ENCODE measurements around the gene ESYT2. TPM values are rescaled to one million over a fixed set of nuclear protein-coding genes. Genes with fewer than 3 reads are reported as not detected.
"Not testable (repeated sequence)": the region's sequence is repeated elsewhere in the genome, so short reads cannot be mapped to it uniquely, and the experiment has no call there.

Gene ESYT2
- total and polyA plus RNA-seq, 2 experiments from 2014 or later, result 33.4 to 59.6 TPM

- Histone ChIP-seq H3K4me2 (peak overlapping the region; percentile 76), H3K9me3 (ENCODE audit: low read depth) (no peaks in the 10 kb centered on the region), H2AFZ (peak overlapping the region; percentile 67), H3K27me3 (no peaks in the 10 kb centered on the region), H3K27ac (peak overlapping the region; percentile 92), H3K9me2 (replicated peaks; ENCODE audit: insufficient read depth) (no peaks in the 10 kb centered on the region), H3K4me3 (peak overlapping the region; percentile 20), H3K36me3 (replicated peaks; ENCODE audit: insufficient read depth, low read depth) (no peaks in the 10 kb centered on the region), H3K79me2 (peaks cover 65% of the 10 kb centered on the region), H3K4me1 (ENCODE audit: insufficient read depth) (peaks cover 19% of the 10 kb centered on the region), H4K20me1 (ENCODE audit: insufficient read depth, poor library complexity, severe bottlenecking) (no peaks in the 10 kb centered on the region)
- DNase-seq (ENCODE audit: low spot score), result peak; percentile 86
- TF ChIP-seq EZH2phosphoT487 (IDR thresholded peaks at IDR 0.05; ENCODE audit: low read depth, severe bottlenecking, unreplicated experiment) (no peak), EZH2 (IDR thresholded peaks at IDR 0.05; ENCODE audit: borderline replicate concordance) (no peak), CTCF (IDR thresholded peaks at IDR 0.05; ENCODE audit: poor library complexity) (no peak)
- WGBS (ENCODE audit: low lambda C conversion rate, missing lambda C conversion rate), result 12% methylated on average over 15 of the region's 45 CpGs
Observed at GRCh38 chr7:158863611-158864506, 34.5 kb upstream of the ESYT2 start.

DNA sequence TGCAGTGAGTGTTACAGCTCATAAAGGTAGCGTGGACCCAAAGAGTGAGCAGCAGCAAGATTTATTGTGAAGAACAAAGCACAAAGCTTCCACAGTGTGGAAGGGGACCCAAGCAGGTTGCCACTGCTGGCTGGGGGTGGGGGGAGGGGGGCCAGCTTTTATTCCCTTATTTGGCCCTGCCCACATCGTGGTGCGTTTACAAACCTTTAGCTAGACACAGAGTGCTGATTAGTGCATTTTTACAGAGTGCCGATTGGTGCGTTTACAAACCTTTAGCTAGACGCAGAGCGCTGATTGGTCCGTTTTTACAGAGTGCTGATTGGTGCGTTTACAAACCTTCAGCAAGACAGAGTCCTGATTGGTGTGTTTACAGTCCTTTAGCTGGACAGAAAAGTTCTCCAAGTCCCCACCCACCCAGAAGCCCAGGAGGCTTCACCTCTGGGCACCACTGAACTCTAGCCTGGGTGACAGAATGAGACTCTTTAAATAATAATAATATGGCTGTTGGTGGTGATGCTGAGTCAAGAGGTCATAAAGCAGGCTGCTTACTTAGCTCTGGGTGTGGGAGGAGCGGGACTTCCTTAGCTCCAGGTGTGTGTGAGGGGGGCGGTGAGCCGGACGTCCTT lies 33.8 kb upstream of the ESYT2 start:
- H2AFZ ChIP-seq; H3K27me3 ChIP-seq; H3K9me3 ChIP-seq (ENCODE audit: low read depth); H4K20me1 ChIP-seq (ENCODE audit: insufficient read depth, poor library complexity, severe bottlenecking); H3K36me3 ChIP-seq (replicated peaks; ENCODE audit: insufficient read depth, low read depth); H3K4me3 ChIP-seq; H3K9me2 ChIP-seq (replicated peaks; ENCODE audit: insufficient read depth): not testable (repeated sequence)
- peak; percentile 81 for DNase-seq (ENCODE audit: low spot score)
- H3K27ac ChIP-seq, result peak overlapping the region; percentile 92
- H3K4me2 ChIP-seq, result peak overlapping the region; percentile 76
- peaks cover 22% of the 10 kb centered on the region for H3K4me1 ChIP-seq (ENCODE audit: insufficient read depth)
- H3K79me2 ChIP-seq, result peaks cover 62% of the 10 kb centered on the region
- WGBS (ENCODE audit: low lambda C conversion rate, missing lambda C conversion rate), result 63% methylated on average over 12 of the region's 13 CpGs

- no peak for DNase-seq (ENCODE audit: low spot score)
- 94% methylated on average over 11 of the region's 11 CpGs for WGBS (ENCODE audit: low lambda C conversion rate, missing lambda C conversion rate)
Observed at GRCh38 chr7:158861936-158862704, 32.8 kb upstream of the ESYT2 start.

More at GRCh38 chr7:158861936-158862704, 32.8 kb upstream of the ESYT2 start:
- H3K79me2 ChIP-seq, result peaks cover 62% of the 10 kb centered on the region
- H3K9me3 ChIP-seq (ENCODE audit: low read depth), result no peaks in the 10 kb centered on the region
- H3K4me2 ChIP-seq, result no peak overlapping the region
- no peak overlapping the region for H3K4me3 ChIP-seq
- H3K4me1 ChIP-seq (ENCODE audit: insufficient read depth), result peaks cover 31% of the 10 kb centered on the region
- H3K9me2 ChIP-seq (replicated peaks; ENCODE audit: insufficient read depth), result no peaks in the 10 kb centered on the region
- H2AFZ ChIP-seq, result no peak overlapping the region
- H3K27me3 ChIP-seq, result no peaks in the 10 kb centered on the region
- TF ChIP-seq EZH2phosphoT487 (IDR thresholded peaks at IDR 0.05; ENCODE audit: low read depth, severe bottlenecking, unreplicated experiment) (no peak), EZH2 (IDR thresholded peaks at IDR 0.05; ENCODE audit: borderline replicate concordance) (no peak), CTCF (IDR thresholded peaks at IDR 0.05; ENCODE audit: poor library complexity) (no peak)
- H3K27ac ChIP-seq, result peak overlapping the region; percentile 92
- H4K20me1 ChIP-seq (ENCODE audit: insufficient read depth, poor library complexity, severe bottlenecking), result no peaks in the 10 kb centered on the region
- no peaks in the 10 kb centered on the region for H3K36me3 ChIP-seq (replicated peaks; ENCODE audit: insufficient read depth, low read depth)

Data from hepatocyte (in vitro differentiated cells).